ENCODE measurements around the gene PEX11G. TPM values are rescaled to one million over a fixed set of nuclear protein-coding genes. Genes with fewer than 3 reads are reported as not detected.

PEX11G gene
- total and polyA plus RNA-seq, 8 donors = 1.5 to 6.8 (median 2.5) TPM

- no peaks in the 10 kb centered on the region for H3K27me3 ChIP-seq
- DNase-seq (peak in 1 of 6 donors; percentile 42), FAIRE-seq (no peak), ATAC-seq (peak in 2 of 4 donors; percentile 18 to 19)
- intact Hi-C loops (cut with DNase I) = no loop called here
- TF ChIP-seq, protein P1, sequence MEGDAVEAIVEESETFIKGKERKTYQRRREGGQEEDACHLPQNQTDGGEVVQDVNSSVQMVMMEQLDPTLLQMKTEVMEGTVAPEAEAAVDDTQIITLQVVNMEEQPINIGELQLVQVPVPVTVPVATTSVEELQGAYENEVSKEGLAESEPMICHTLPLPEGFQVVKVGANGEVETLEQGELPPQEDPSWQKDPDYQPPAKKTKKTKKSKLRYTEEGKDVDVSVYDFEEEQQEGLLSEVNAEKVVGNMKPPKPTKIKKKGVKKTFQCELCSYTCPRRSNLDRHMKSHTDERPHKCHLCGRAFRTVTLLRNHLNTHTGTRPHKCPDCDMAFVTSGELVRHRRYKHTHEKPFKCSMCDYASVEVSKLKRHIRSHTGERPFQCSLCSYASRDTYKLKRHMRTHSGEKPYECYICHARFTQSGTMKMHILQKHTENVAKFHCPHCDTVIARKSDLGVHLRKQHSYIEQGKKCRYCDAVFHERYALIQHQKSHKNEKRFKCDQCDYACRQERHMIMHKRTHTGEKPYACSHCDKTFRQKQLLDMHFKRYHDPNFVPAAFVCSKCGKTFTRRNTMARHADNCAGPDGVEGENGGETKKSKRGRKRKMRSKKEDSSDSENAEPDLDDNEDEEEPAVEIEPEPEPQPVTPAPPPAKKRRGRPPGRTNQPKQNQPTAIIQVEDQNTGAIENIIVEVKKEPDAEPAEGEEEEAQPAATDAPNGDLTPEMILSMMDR (IDR thresholded peaks at IDR 0.05) = no peak
- H3K9me3 ChIP-seq = no peaks in the 10 kb centered on the region
- H3K27ac ChIP-seq = peak overlapping the region in 3 of 4 donors; percentile 38 to 57 (median 44)
- H3K4me1 ChIP-seq = peaks cover 0 to 3% (median 0%) of the 10 kb centered on the region in 3 donors
- H3K36me3 ChIP-seq = no peaks in the 10 kb centered on the region
- peak overlapping the region; percentile 48 to 68 (median 54) for H3K4me3 ChIP-seq
- 2 to 3% methylated on average over 15 to 28 of the region's 28 CpGs for WGBS, 2 donors
Observed at GRCh38 chr19:7516333-7516732, 27.5 kb upstream of the PEX11G start.

GRCh38 chr19:7515645-7516151 lies 26.9 kb upstream of the PEX11G start, which contains the start of gene ZNF358:
Gene ZNF358 (plus strand): TSS chr19:7516103. CDS start chr19:7519243, 3,140 bp downstream.
- Histone ChIP-seq H3K36me3 (no peaks in the 10 kb centered on the region), H3K4me1 (peaks cover 0 to 3% (median 0%) of the 10 kb centered on the region in 3 donors), H3K4me3 (peak within 1 kb of the TSS; percentile 48 to 68 (median 54)), H3K27me3 (no peaks in the 10 kb centered on the region), H3K27ac (peak within 1 kb of the TSS in 3 of 4 donors; percentile 38 to 57 (median 44)), H3K9me3 (no peaks in the 10 kb centered on the region)
- no peak for FAIRE-seq
- ATAC-seq = peak; percentile 85 to 95 (median 92)
- TF ChIP-seq, protein P1 (IDR thresholded peaks at IDR 0.05) = no peak
- peak; percentile 55 to 88 (median 68) for DNase-seq
- intact Hi-C loops (cut with DNase I) = no loop called here
- WGBS, 2 donors = 0 to 2% methylated on average over 31 to 33 of the region's 33 CpGs

- no peak for FAIRE-seq
- Histone ChIP-seq H3K36me3 (no peaks in the 10 kb centered on the region), H3K4me3 (peak overlapping the region in 2 of 4 donors; percentile 12 to 51), H3K27me3 (no peaks in the 10 kb centered on the region), H3K9me3 (no peaks in the 10 kb centered on the region), H3K27ac (peak overlapping the region in 1 of 4 donors; percentile 39), H3K4me1 (peaks cover 0 to 3% (median 0%) of the 10 kb centered on the region in 3 donors)
- ATAC-seq = no peak
- TF ChIP-seq, protein P1 (IDR thresholded peaks at IDR 0.05) = no peak
- DNase-seq = no peak
- 74 to 75% methylated on average over 13 of the region's 13 CpGs for WGBS, 2 donors
- intact Hi-C loops (cut with DNase I) = no loop called here
Observed at GRCh38 chr19:7515110-7515644, 26.3 kb upstream of the PEX11G start.

DNA sequence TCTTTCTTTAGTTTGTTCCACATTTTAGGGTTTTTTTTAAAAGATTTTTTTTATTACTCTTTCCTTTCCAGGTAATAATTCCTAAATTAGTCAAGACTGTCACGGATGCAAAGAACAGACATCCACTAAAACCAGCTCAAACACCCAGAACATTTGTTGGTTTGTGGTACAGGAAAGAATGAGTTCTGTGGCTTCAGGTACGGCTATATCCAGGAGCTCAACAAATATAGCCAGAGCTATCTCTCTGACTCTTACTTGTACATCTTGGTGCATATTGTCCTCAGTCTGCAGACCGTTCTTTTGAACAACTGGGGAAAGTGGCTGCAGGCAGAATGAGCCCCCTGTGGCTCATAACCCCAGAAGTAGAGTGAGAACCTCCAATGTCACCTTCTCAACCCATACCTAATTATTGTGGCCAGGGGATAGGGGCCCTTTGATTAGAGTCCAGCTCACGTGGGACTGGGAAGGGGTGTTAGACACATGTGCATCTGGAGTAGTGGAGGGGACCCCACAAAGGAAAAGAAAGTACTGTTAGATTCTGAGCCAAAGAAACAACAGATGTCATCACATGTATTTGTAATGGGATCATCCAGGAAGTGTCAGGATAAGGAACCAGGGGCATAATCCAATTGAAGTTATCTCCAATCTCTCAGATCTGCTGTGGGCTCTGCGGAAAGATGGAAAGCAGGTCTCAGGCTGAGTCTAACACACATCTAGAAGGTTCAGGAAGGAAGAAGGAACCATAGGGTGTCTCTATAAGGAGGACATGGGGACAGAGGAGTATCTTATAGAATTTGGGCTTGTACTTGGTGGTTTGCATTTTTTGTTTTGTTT lies 25.2 kb upstream of the PEX11G start:
- Histone ChIP-seq H3K27me3 (no peaks in the 10 kb centered on the region), H3K9me3 (no peaks in the 10 kb centered on the region), H3K4me1 (peaks cover 0 to 3% (median 0%) of the 10 kb centered on the region in 3 donors), H3K36me3 (no peaks in the 10 kb centered on the region), H3K27ac (no peak overlapping the region), H3K4me3 (no peak overlapping the region)
- no peak for FAIRE-seq
- intact Hi-C loops (cut with DNase I) = no loop called here
- no peak for ATAC-seq
- DNase-seq = no peak
- TF ChIP-seq, protein P1 (IDR thresholded peaks at IDR 0.05) = no peak
- 73 to 80% methylated on average over 5 of the region's 5 CpGs for WGBS, 2 donors

All from pancreas (tissue), 10 donors.